ENCODE results near the gene ARHGAP8.
"Not testable (repeated sequence)": the region's sequence is repeated elsewhere in the genome, so short reads cannot be mapped to it uniquely, and the experiment has no call there.

The ARHGAP8 gene

GRCh38 chr22:44894321-44894720 is 141.9 kb downstream of the ARHGAP8 start:
- Histone ChIP-seq H3K9me3 (ENCODE audit: control insufficient read depth in 5 of 5, low read length in 5 of 5) (peaks cover 0 to 6% (median 3%) of the 10 kb centered on the region in 5 donors), H3K27me3 (ENCODE audit: control insufficient read depth in 5 of 5, insufficient read depth in 4 of 5, low read length in 5 of 5) (peaks cover 0 to 13% (median 10%) of the 10 kb centered on the region in 5 donors), H3K4me1 (ENCODE audit: control insufficient read depth in 5 of 5, insufficient read depth in 5 of 5, low read length in 5 of 5) (no peaks in the 10 kb centered on the region), H3K36me3 (ENCODE audit: control insufficient read depth in 5 of 5, insufficient read depth in 5 of 5, low read length in 5 of 5) (no peaks in the 10 kb centered on the region), H3K27ac (ENCODE audit: low read depth, low read length) (no peak overlapping the region), H3K9ac (ENCODE audit: low read length in 5 of 5) (no peak overlapping the region), H3K4me3 (ENCODE audit: low read depth in 1 of 5, low read length in 5 of 5) (no peak overlapping the region)

GRCh38 chr22:44894782-44895181 is 142.4 kb downstream of the ARHGAP8 start:
- peaks cover 0 to 13% (median 10%) of the 10 kb centered on the region in 5 donors for H3K27me3 ChIP-seq (ENCODE audit: control insufficient read depth in 5 of 5, insufficient read depth in 4 of 5, low read length in 5 of 5)
- no peaks in the 10 kb centered on the region for H3K4me1 ChIP-seq (ENCODE audit: control insufficient read depth in 5 of 5, insufficient read depth in 5 of 5, low read length in 5 of 5)
- no peak overlapping the region for H3K27ac ChIP-seq (ENCODE audit: low read depth, low read length)
- H3K9me3 ChIP-seq (ENCODE audit: control insufficient read depth in 5 of 5, low read length in 5 of 5), result peaks cover 0 to 8% (median 5%) of the 10 kb centered on the region in 5 donors
- no peak overlapping the region for H3K9ac ChIP-seq (ENCODE audit: low read length in 5 of 5)
- H3K4me3 ChIP-seq (ENCODE audit: low read depth in 1 of 5, low read length in 5 of 5), result no peak overlapping the region
- no peaks in the 10 kb centered on the region for H3K36me3 ChIP-seq (ENCODE audit: control insufficient read depth in 5 of 5, insufficient read depth in 5 of 5, low read length in 5 of 5)

GRCh38 chr22:44895296-44896055 is 143.1 kb downstream of the ARHGAP8 start:
- Histone ChIP-seq H3K27me3 (ENCODE audit: control insufficient read depth in 5 of 5, insufficient read depth in 4 of 5, low read length in 5 of 5) (peaks cover 0 to 13% (median 10%) of the 10 kb centered on the region in 5 donors), H3K4me1 (ENCODE audit: control insufficient read depth in 5 of 5, insufficient read depth in 5 of 5, low read length in 5 of 5) (no peaks in the 10 kb centered on the region), H3K9ac (ENCODE audit: low read length in 5 of 5) (no peak overlapping the region), H3K9me3 (ENCODE audit: control insufficient read depth in 5 of 5, low read length in 5 of 5) (peaks cover 0 to 11% (median 8%) of the 10 kb centered on the region in 5 donors), H3K4me3 (ENCODE audit: low read depth in 1 of 5, low read length in 5 of 5) (no peak overlapping the region), H3K27ac (ENCODE audit: low read depth, low read length) (no peak overlapping the region), H3K36me3 (ENCODE audit: control insufficient read depth in 5 of 5, insufficient read depth in 5 of 5, low read length in 5 of 5) (no peaks in the 10 kb centered on the region)

GRCh38 chr22:44898236-44898635 is 145.9 kb downstream of the ARHGAP8 start:
- Histone ChIP-seq H3K27ac (ENCODE audit: low read depth, low read length) (no peak overlapping the region), H3K36me3 (ENCODE audit: control insufficient read depth in 5 of 5, insufficient read depth in 5 of 5, low read length in 5 of 5) (no peaks in the 10 kb centered on the region), H3K9ac (ENCODE audit: low read length in 5 of 5) (no peak overlapping the region), H3K9me3 (ENCODE audit: control insufficient read depth in 5 of 5, low read length in 5 of 5) (peaks cover 12 to 33% (median 26%) of the 10 kb centered on the region in 5 donors), H3K4me1 (ENCODE audit: control insufficient read depth in 5 of 5, insufficient read depth in 5 of 5, low read length in 5 of 5) (no peaks in the 10 kb centered on the region), H3K27me3 (ENCODE audit: control insufficient read depth in 5 of 5, insufficient read depth in 4 of 5, low read length in 5 of 5) (peaks cover 0 to 13% (median 5%) of the 10 kb centered on the region in 5 donors), H3K4me3 (ENCODE audit: low read depth in 1 of 5, low read length in 5 of 5) (no peak overlapping the region)

- Histone ChIP-seq H3K4me3 (ENCODE audit: low read depth in 1 of 5, low read length in 5 of 5) (peak overlapping the region in 2 of 5 donors; percentile 38 to 41), H3K27me3 (ENCODE audit: control insufficient read depth in 5 of 5, insufficient read depth in 4 of 5, low read length in 5 of 5) (peaks cover 0 to 3% (median under 1%) of the 10 kb centered on the region in 5 donors), H3K9ac (ENCODE audit: low read length in 5 of 5) (no peak overlapping the region), H3K4me1 (ENCODE audit: control insufficient read depth in 5 of 5, insufficient read depth in 5 of 5, low read length in 5 of 5) (no peaks in the 10 kb centered on the region), H3K27ac (ENCODE audit: low read depth, low read length) (no peak overlapping the region), H3K9me3 (ENCODE audit: control insufficient read depth in 5 of 5, low read length in 5 of 5) (peaks cover 12 to 33% (median 21%) of the 10 kb centered on the region in 5 donors), H3K36me3 (ENCODE audit: control insufficient read depth in 5 of 5, insufficient read depth in 5 of 5, low read length in 5 of 5) (no peaks in the 10 kb centered on the region)
Observed at GRCh38 chr22:44901301-44901700, 148.9 kb downstream of the ARHGAP8 start.

GRCh38 chr22:44903164-44903563 is 150.8 kb downstream of the ARHGAP8 start:
- H3K4me3 ChIP-seq (ENCODE audit: low read depth in 1 of 5, low read length in 5 of 5); H3K36me3 ChIP-seq (ENCODE audit: control insufficient read depth in 5 of 5, insufficient read depth in 5 of 5, low read length in 5 of 5); H3K27ac ChIP-seq (ENCODE audit: low read depth, low read length); H3K9ac ChIP-seq (ENCODE audit: low read length in 5 of 5); H3K4me1 ChIP-seq (ENCODE audit: control insufficient read depth in 5 of 5, insufficient read depth in 5 of 5, low read length in 5 of 5): not testable (repeated sequence)
- Histone ChIP-seq H3K27me3 (ENCODE audit: control insufficient read depth in 5 of 5, insufficient read depth in 4 of 5, low read length in 5 of 5) (peaks cover 5 to 13% (median 11%) of the 10 kb centered on the region in 5 donors), H3K9me3 (ENCODE audit: control insufficient read depth in 5 of 5, low read length in 5 of 5) (peaks cover 12 to 31% (median 20%) of the 10 kb centered on the region in 5 donors)

GRCh38 chr22:44904492-44905152 is 152.2 kb downstream of the ARHGAP8 start:
- not testable (repeated sequence) for H3K9ac ChIP-seq (ENCODE audit: low read length in 5 of 5); H3K27ac ChIP-seq (ENCODE audit: low read depth, low read length); H3K4me3 ChIP-seq (ENCODE audit: low read depth in 1 of 5, low read length in 5 of 5); H3K36me3 ChIP-seq (ENCODE audit: control insufficient read depth in 5 of 5, insufficient read depth in 5 of 5, low read length in 5 of 5); H3K4me1 ChIP-seq (ENCODE audit: control insufficient read depth in 5 of 5, insufficient read depth in 5 of 5, low read length in 5 of 5)
- Histone ChIP-seq H3K27me3 (ENCODE audit: control insufficient read depth in 5 of 5, insufficient read depth in 4 of 5, low read length in 5 of 5) (peaks cover 8 to 21% (median 14%) of the 10 kb centered on the region in 5 donors), H3K9me3 (ENCODE audit: control insufficient read depth in 5 of 5, low read length in 5 of 5) (peaks cover 12 to 30% (median 20%) of the 10 kb centered on the region in 5 donors)

- Histone ChIP-seq H3K36me3 (ENCODE audit: control insufficient read depth in 5 of 5, insufficient read depth in 5 of 5, low read length in 5 of 5) (no peaks in the 10 kb centered on the region), H3K9ac (ENCODE audit: low read length in 5 of 5) (no peak overlapping the region), H3K27ac (ENCODE audit: low read depth, low read length) (no peak overlapping the region), H3K4me3 (ENCODE audit: low read depth in 1 of 5, low read length in 5 of 5) (no peak overlapping the region), H3K4me1 (ENCODE audit: control insufficient read depth in 5 of 5, insufficient read depth in 5 of 5, low read length in 5 of 5) (no peaks in the 10 kb centered on the region), H3K9me3 (ENCODE audit: control insufficient read depth in 5 of 5, low read length in 5 of 5) (peaks cover 9 to 27% (median 16%) of the 10 kb centered on the region in 5 donors), H3K27me3 (ENCODE audit: control insufficient read depth in 5 of 5, insufficient read depth in 4 of 5, low read length in 5 of 5) (peaks cover 11 to 24% (median 15%) of the 10 kb centered on the region in 5 donors)
Observed at GRCh38 chr22:44906248-44906936, 154.0 kb downstream of the ARHGAP8 start.

GRCh38 chr22:44906999-44907644 is 154.7 kb downstream of the ARHGAP8 start:
- H3K27me3 ChIP-seq (ENCODE audit: control insufficient read depth in 5 of 5, insufficient read depth in 4 of 5, low read length in 5 of 5), result peaks cover 11 to 24% (median 15%) of the 10 kb centered on the region in 5 donors
- H3K27ac ChIP-seq (ENCODE audit: low read depth, low read length), result no peak overlapping the region
- no peaks in the 10 kb centered on the region for H3K4me1 ChIP-seq (ENCODE audit: control insufficient read depth in 5 of 5, insufficient read depth in 5 of 5, low read length in 5 of 5)
- no peaks in the 10 kb centered on the region for H3K36me3 ChIP-seq (ENCODE audit: control insufficient read depth in 5 of 5, insufficient read depth in 5 of 5, low read length in 5 of 5)
- peaks cover 2 to 21% (median 9%) of the 10 kb centered on the region in 5 donors for H3K9me3 ChIP-seq (ENCODE audit: control insufficient read depth in 5 of 5, low read length in 5 of 5)
- H3K4me3 ChIP-seq (ENCODE audit: low read depth in 1 of 5, low read length in 5 of 5), result no peak overlapping the region
- no peak overlapping the region for H3K9ac ChIP-seq (ENCODE audit: low read length in 5 of 5)

Measured in subcutaneous abdominal adipose tissue (tissue), 5 donors.